GM21526 (cell line): Measurements from ENCODE around the gene GOLGA8G.
"Not testable (repeated sequence)": the region's sequence is repeated elsewhere in the genome, so short reads cannot be mapped to it uniquely, and the experiment has no call there.

Experiments
- ATAC-seq: cut with Tn5 transposase; IDR thresholded peaks from one replicate; pipeline ENCODE4 v1.9.1; 2021; ENCODE audit warnings: moderate library complexity; ENCODE audit not compliant: unreplicated experiment, low FRiP score

GOLGA8G gene

GRCh38 chr15:28532954-28533353 is at the start of gene GOLGA8G:
GOLGA8G (minus strand) TSS chr15:28532971; CDS start chr15:28532909, 62 bp downstream.
- ATAC-seq: not testable (repeated sequence)

GRCh38 chr15:28573351-28573750 is 40.6 kb upstream of the GOLGA8G start:
- ATAC-seq: not testable (repeated sequence)

GRCh38 chr15:28553268-28553667 is 20.5 kb upstream of the GOLGA8G start, which contains the start of gene GOLGA6L25:
GOLGA6L25 (plus strand) TSS chr15:28553568; CDS start chr15:28553629, 61 bp downstream.
- not testable (repeated sequence) for ATAC-seq

- not testable (repeated sequence) for ATAC-seq
These were observed 17.6 kb downstream of the GOLGA8G start for GRCh38 chr15:28515208-28515607.

GRCh38 chr15:28514128-28514527 is 18.6 kb downstream of the GOLGA8G start:
- not testable (repeated sequence) for ATAC-seq

- ATAC-seq: not testable (repeated sequence)
These were observed 24.4 kb downstream of the GOLGA8G start for GRCh38 chr15:28508217-28508889.

- not testable (repeated sequence) for ATAC-seq
These were observed 51.4 kb downstream of the GOLGA8G start for GRCh38 chr15:28481340-28481739.
